Prostate gland (tissue), 2 donors: ENCODE results near the gene SHISAL1. TPM values are rescaled to one million over a fixed set of nuclear protein-coding genes. Genes with fewer than 3 reads are reported as not detected.

Source experiments
- DNase-seq: peaks from one replicate; pipeline ENCODE4 v3.0.0-alpha.2; 2019; ENCODE audit warnings: low spot score
- H3K27ac ChIP-seq, 2 donors: fragments of 200-600 bp; sonication (generic); 2 replicates each; pipeline ENCODE4 v1.5.1; 2017 to 2019
- H3K27me3 ChIP-seq: fragments of 200-600 bp; sonication (generic); replicated peaks from 2 replicates; pipeline ENCODE4 v1.5.1; 2019; ENCODE audit not compliant: insufficient read depth
- H3K36me3 ChIP-seq, 2 donors: fragments of 200-600 bp; sonication (generic); 1 replicate in 1 of 2; 2 replicates in 1 of 2; pipeline versions ENCODE4 v1.5.1 to v1.8.1; 2017 to 2019
- H3K4me1 ChIP-seq: fragments of 200-600 bp; sonication (generic); replicated peaks from 2 replicates; pipeline ENCODE4 v1.5.1; 2019
- H3K4me3 ChIP-seq, 2 donors: fragments of 200-600 bp; sonication (generic); 2 replicates each; pipeline ENCODE4 v1.5.1; 2017 to 2019
- H3K9me3 ChIP-seq: fragments of 200-600 bp; sonication (generic); 2 replicates; pipeline ENCODE4 v1.5.1; 2017
- CTCF ChIP-seq, 4 experiments: fragments of 200-600 bp in 2 of 4; fragments of 450-650 bp in 2 of 4; sonication (generic) in 2 of 4; IDR thresholded peaks; 1 replicate in 3 of 4; 2 replicates in 1 of 4; pipeline ENCODE4 v1.5.1; 2016 to 2019; ENCODE audit warnings: antibody characterized with exemption in 4 of 4, mild to moderate bottlenecking in 2 of 4, moderate library complexity in 2 of 4
- POLR2A ChIP-seq: fragments of 450-650 bp; IDR thresholded peaks from one replicate; pipeline ENCODE4 v1.6.1; 2016; ENCODE audit warnings: antibody characterized with exemption, mild to moderate bottlenecking
- POLR2AphosphoS5 ChIP-seq: sonication (generic); formaldehyde crosslinking; IDR thresholded peaks from one replicate; pipeline ENCODE4 v1.6.1; 2017; ENCODE audit warnings: antibody characterized with exemption
- WGBS: methylation state at CpG from one replicate; pipeline ENCODE4 v1.1.5; 2018; 5-methylcytosine and 5-hydroxymethylcytosine counted together
- intact Hi-C: fragments of 100-400 bp; cut with DNase I; formaldehyde crosslinking; loops from one replicate; pipeline ENCODE4 v1.14.2; 2022
- total RNA-seq, 2 donors: library from RNA; depleted of rRNA; stranded (reverse); fragments of >200 nt; gene quantifications; one replicate each; pipeline ENCODE4 v1.1.0, GENCODE V29; 2016

SHISAL1 gene
- total RNA-seq, 2 donors from 2014 or later = 1.8 to 7.8 TPM

- 54% methylated on average over 9 of the region's 9 CpGs for WGBS
- TF ChIP-seq POLR2AphosphoS5 (no peak), POLR2A (no peak)
- Histone ChIP-seq H3K27ac (no peak overlapping the region), H3K36me3 (no peaks in the 10 kb centered on the region), H3K27me3 (no peaks in the 10 kb centered on the region), H3K4me1 (no peaks in the 10 kb centered on the region), H3K4me3 (no peak overlapping the region), H3K9me3 (no peaks in the 10 kb centered on the region)
- intact Hi-C loops = no loop called here
- DNase-seq = no peak
Measured at GRCh38 chr22:44196241-44196640, 116.5 kb downstream of the SHISAL1 start.

- TF ChIP-seq POLR2A = no peak
- TF ChIP-seq CTCF (IDR thresholded peaks at IDR 0.05) = no peak
- no peak for TF ChIP-seq POLR2AphosphoS5
- Histone ChIP-seq H3K9me3 (no peaks in the 10 kb centered on the region), H3K27me3 (no peaks in the 10 kb centered on the region), H3K36me3 (no peaks in the 10 kb centered on the region), H3K4me3 (no peak overlapping the region), H3K4me1 (no peaks in the 10 kb centered on the region), H3K27ac (no peak overlapping the region)
- intact Hi-C loops = no loop called here
- WGBS = 57% methylated on average over 5 of the region's 5 CpGs
- DNase-seq = no peak
Measured at GRCh38 chr22:44195189-44195871, 117.4 kb downstream of the SHISAL1 start.

GRCh38 chr22:44194569-44194968 is 118.2 kb downstream of the SHISAL1 start:
- H3K36me3 ChIP-seq = no peaks in the 10 kb centered on the region
- no peaks in the 10 kb centered on the region for H3K4me1 ChIP-seq
- H3K27me3 ChIP-seq = no peaks in the 10 kb centered on the region
- H3K27ac ChIP-seq = no peak overlapping the region
- no peaks in the 10 kb centered on the region for H3K9me3 ChIP-seq
- intact Hi-C loops = no loop called here
- no peak overlapping the region for H3K4me3 ChIP-seq
- no peak for DNase-seq
- TF ChIP-seq POLR2AphosphoS5 (no peak), POLR2A (no peak), CTCF (IDR thresholded peaks at IDR 0.05) (no peak)
- 72% methylated on average over 2 of the region's 2 CpGs for WGBS

Other genes with a start within 250 kb of the SHISAL1 start
- gene PARVG, start 132.0 kb downstream of the SHISAL1 start, total RNA-seq = 10 to 100 TPM in 1 of 2 donors, 1 to 10 TPM in 1; 1.2 to 13.5 TPM
- 10 to 100 TPM; 22.4 to 35.1 TPM for gene RTL6, start 185.3 kb upstream of the SHISAL1 start, total RNA-seq